WERI-Rb-1 (cell line): ENCODE measurements around the gene SCUBE1.
A peak's percentile ranks its signal among the peaks of the same experiment; 100 is the strongest.

Source experiments
- DNase-seq: peaks from one replicate; pipeline ENCODE4 v3.0.0-alpha.2; 2020
- H3K27ac ChIP-seq: fragments of 250-450 bp; sonication (Bioruptor Pico); 2 replicates; pipeline ENCODE4 v1.5.1; 2020; ENCODE audit warnings: mild to moderate bottlenecking, moderate library complexity
- H3K27me3 ChIP-seq: fragments of 250-450 bp; sonication (Bioruptor Pico); 2 replicates; pipeline ENCODE4 v1.5.1; 2021; ENCODE audit warnings: mild to moderate bottlenecking, low read depth, moderate library complexity; ENCODE audit not compliant: insufficient read depth, severe bottlenecking
- H3K36me3 ChIP-seq: fragments of 250-450 bp; sonication (Bioruptor Pico); 2 replicates; pipeline ENCODE4 v1.5.1; 2020; ENCODE audit warnings: mild to moderate bottlenecking, moderate library complexity
- H3K4me3 ChIP-seq: 2 replicates; pipeline ENCODE4 v1.5.1; 2011; ENCODE audit warnings: low read depth, mild to moderate bottlenecking, control low read depth, low read length
- H3K9me3 ChIP-seq: fragments of 250-450 bp; sonication (Bioruptor Pico); 2 replicates; pipeline ENCODE4 v1.5.1; 2021; ENCODE audit warnings: mild to moderate bottlenecking, moderate library complexity; ENCODE audit not compliant: severe bottlenecking
- CTCF ChIP-seq: IDR thresholded peaks from 2 replicates; pipeline ENCODE4 v1.5.1; 2011; ENCODE audit warnings: low read depth, mild to moderate bottlenecking, control low read depth, inconsistent platforms, low read length

The SCUBE1 gene

DNA sequence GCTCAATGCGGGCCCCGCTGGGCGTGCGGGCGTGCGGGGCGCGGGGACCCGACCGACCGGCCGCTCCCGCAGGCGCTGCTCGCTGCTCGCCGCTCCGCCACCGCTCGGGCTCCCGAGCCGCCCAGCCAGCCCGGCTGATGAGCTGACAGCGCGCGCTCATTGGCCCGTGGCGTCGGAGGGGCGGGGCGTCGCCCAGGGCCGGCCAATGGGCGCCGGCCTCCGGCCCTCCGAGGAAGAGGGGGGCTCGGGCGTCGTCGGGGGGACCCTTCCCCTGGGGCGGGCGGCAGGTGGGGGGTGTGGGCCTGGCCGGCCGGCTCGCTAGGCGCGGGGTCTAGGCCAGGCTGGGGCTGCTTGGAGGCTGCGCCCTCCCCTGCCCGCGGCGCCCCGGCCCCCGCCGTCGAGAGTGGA is at the start of gene SCUBE1:
Gene SCUBE1 (minus strand): TSS at position 111 of the 408 bp plus-strand sequence. CDS start 111 bp downstream, outside the sequence.
- DNase-seq = peak; percentile 75
- no peak within 1 kb of the TSS for H3K27ac ChIP-seq
- TF ChIP-seq CTCF = no peak
- H3K27me3 ChIP-seq = peaks cover 3% of the 10 kb centered on the region
- no peaks in the 10 kb centered on the region for H3K36me3 ChIP-seq
- H3K4me3 ChIP-seq = peak within 1 kb of the TSS; percentile 29
- no peaks in the 10 kb centered on the region for H3K9me3 ChIP-seq

DNA sequence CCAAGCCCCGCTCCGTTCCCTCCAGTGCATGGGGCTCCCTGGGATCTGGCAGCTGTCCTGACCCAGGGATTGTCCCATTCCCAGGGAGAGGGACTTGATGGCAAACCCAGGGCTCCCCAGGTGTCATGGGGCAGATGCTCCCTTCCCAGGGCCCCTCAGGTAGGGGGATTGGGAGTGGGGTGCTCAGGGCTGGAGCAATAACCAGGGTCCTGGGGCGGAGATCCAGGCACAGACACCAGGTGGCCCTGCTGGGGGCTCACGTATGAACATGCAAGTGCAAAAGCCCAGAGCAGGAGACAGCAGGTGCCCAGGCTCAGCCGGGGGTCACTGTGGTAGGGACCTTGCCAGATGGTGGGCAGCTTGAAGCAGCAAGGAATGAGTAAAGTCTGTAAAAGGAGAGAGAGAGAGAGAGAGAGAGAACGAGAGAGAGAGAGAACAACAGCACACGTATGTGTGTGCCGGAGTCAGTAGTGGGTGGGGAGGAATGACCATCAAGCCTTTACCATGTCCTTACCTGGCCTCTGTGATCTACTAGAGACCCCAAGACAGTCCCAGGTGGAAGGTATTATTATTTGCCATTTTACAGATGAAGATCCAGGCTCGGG is 49.3 kb upstream of the SCUBE1 start:
- H3K27me3 ChIP-seq = no peaks in the 10 kb centered on the region
- no peak overlapping the region for H3K4me3 ChIP-seq
- DNase-seq = peak; percentile 68
- TF ChIP-seq CTCF = peak; percentile 56; the same call in 1 of the 2 replicates
- H3K36me3 ChIP-seq = no peaks in the 10 kb centered on the region
- H3K9me3 ChIP-seq = no peaks in the 10 kb centered on the region
- H3K27ac ChIP-seq = peak overlapping the region; percentile 56

- no peaks in the 10 kb centered on the region for H3K36me3 ChIP-seq
- DNase-seq = no peak
- peaks cover 3% of the 10 kb centered on the region for H3K27me3 ChIP-seq
- TF ChIP-seq CTCF = no peak
- H3K27ac ChIP-seq = no peak overlapping the region
- H3K9me3 ChIP-seq = no peaks in the 10 kb centered on the region
- H3K4me3 ChIP-seq = no peak overlapping the region
Measured at GRCh38 chr22:43391306-43391705, 48.1 kb upstream of the SCUBE1 start.

GRCh38 chr22:43390872-43391271 is 47.7 kb upstream of the SCUBE1 start:
- no peaks in the 10 kb centered on the region for H3K9me3 ChIP-seq
- no peak overlapping the region for H3K4me3 ChIP-seq
- no peak overlapping the region for H3K27ac ChIP-seq
- DNase-seq = no peak
- peaks cover 3% of the 10 kb centered on the region for H3K27me3 ChIP-seq
- TF ChIP-seq CTCF = no peak
- no peaks in the 10 kb centered on the region for H3K36me3 ChIP-seq

DNA sequence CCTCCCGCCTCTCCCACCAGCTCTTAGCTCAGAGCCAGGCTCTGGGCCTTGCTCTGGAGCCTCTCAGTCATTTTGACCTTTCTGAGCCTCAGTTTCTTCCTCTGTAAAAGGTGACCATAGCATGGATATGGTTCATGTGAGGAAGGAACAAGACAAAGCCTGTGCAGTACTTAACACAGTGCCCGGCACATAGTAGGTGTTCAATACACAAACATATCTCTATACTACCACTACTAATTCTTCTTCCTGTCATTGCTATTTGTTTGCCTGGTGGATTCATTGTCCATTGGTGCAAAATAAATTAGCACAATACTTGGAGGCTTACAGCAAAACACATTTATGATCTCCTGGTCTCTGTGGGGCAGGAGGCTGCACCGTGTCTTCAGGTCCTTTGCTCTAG is 47.0 kb upstream of the SCUBE1 start:
- H3K27ac ChIP-seq = no peak overlapping the region
- DNase-seq = no peak
- peaks cover 3% of the 10 kb centered on the region for H3K27me3 ChIP-seq
- no peaks in the 10 kb centered on the region for H3K9me3 ChIP-seq
- no peaks in the 10 kb centered on the region for H3K36me3 ChIP-seq
- TF ChIP-seq CTCF = no peak
- H3K4me3 ChIP-seq = no peak overlapping the region
